ENCODE measurements around the gene MYT1. TPM values are rescaled to one million over a fixed set of nuclear protein-coding genes. Genes with fewer than 3 reads are reported as not detected.
A peak's percentile ranks its signal among the peaks of the same experiment; 100 is the strongest.

The MYT1 gene
- total and polyA plus RNA-seq, 2 of the 13 experiments (the other 11 are each of a cell fraction or from before 2014, with no cell fraction given) = 0.58 to 2.5 TPM

DNA sequence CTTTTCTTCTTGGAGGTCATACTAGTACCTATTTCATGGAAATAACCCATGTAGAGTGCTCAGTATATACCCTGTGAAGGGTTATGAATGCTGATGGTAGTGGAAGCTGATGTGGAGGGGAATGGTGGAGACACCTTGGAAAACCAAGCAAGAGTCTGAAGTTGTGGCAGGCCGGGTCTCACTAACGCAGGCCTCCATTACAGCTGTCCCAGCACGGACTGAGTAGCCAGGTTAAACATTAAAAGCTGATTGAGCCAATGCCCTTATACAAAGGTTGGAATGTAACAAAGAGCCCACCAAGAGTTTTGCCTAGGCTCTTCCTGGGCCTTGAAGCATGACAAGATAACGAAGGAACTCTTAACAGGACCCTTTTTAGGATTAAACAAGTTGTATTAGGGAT, 89.2 kb downstream of the MYT1 start (continued):
- TF ChIP-seq, protein P1, sequence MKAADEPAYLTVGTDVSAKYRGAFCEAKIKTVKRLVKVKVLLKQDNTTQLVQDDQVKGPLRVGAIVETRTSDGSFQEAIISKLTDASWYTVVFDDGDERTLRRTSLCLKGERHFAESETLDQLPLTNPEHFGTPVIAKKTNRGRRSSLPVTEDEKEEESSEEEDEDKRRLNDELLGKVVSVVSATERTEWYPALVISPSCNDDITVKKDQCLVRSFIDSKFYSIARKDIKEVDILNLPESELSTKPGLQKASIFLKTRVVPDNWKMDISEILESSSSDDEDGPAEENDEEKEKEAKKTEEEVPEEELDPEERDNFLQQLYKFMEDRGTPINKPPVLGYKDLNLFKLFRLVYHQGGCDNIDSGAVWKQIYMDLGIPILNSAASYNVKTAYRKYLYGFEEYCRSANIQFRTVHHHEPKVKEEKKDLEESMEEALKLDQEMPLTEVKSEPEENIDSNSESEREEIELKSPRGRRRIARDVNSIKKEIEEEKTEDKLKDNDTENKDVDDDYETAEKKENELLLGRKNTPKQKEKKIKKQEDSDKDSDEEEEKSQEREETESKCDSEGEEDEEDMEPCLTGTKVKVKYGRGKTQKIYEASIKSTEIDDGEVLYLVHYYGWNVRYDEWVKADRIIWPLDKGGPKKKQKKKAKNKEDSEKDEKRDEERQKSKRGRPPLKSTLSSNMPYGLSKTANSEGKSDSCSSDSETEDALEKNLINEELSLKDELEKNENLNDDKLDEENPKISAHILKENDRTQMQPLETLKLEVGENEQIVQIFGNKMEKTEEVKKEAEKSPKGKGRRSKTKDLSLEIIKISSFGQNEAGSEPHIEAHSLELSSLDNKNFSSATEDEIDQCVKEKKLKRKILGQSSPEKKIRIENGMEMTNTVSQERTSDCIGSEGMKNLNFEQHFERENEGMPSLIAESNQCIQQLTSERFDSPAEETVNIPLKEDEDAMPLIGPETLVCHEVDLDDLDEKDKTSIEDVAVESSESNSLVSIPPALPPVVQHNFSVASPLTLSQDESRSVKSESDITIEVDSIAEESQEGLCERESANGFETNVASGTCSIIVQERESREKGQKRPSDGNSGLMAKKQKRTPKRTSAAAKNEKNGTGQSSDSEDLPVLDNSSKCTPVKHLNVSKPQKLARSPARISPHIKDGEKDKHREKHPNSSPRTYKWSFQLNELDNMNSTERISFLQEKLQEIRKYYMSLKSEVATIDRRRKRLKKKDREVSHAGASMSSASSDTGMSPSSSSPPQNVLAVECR (CRISPR knock-in tag; IDR thresholded peaks at IDR 0.05; ENCODE audit: borderline replicate concordance) = no peak; the same call in 1 of the 2 replicates
- TF ChIP-seq RFXANK (CRISPR knock-in tag; IDR thresholded peaks at IDR 0.05) (no peak), ELF1 (CRISPR knock-in tag; IDR thresholded peaks at IDR 0.05) (no peak), AKAP8 (CRISPR knock-in tag; IDR thresholded peaks at IDR 0.05) (no peak), HNRNPL (IDR thresholded peaks at IDR 0.05; ENCODE audit: low read depth, low read length) (no peak), ZNF589 (CRISPR knock-in tag; conservative IDR thresholded peaks at IDR 0.05) (no peak), ZNF17 (CRISPR knock-in tag; IDR thresholded peaks at IDR 0.05) (no peak), NFIC (IDR thresholded peaks at IDR 0.05; ENCODE audit: low read length) (no peak), RNF2 (conservative IDR thresholded peaks at IDR 0.05; ENCODE audit: low read depth) (no peak), MEF2D (CRISPR knock-in tag; IDR thresholded peaks at IDR 0.05) (no peak), ZNF292 (CRISPR knock-in tag; IDR thresholded peaks at IDR 0.05; ENCODE audit: borderline replicate concordance, low read depth) (0 out of 2 replicates have a peak, but pooled peaks have one; percentile 27)
- TF ChIP-seq, protein P2, sequence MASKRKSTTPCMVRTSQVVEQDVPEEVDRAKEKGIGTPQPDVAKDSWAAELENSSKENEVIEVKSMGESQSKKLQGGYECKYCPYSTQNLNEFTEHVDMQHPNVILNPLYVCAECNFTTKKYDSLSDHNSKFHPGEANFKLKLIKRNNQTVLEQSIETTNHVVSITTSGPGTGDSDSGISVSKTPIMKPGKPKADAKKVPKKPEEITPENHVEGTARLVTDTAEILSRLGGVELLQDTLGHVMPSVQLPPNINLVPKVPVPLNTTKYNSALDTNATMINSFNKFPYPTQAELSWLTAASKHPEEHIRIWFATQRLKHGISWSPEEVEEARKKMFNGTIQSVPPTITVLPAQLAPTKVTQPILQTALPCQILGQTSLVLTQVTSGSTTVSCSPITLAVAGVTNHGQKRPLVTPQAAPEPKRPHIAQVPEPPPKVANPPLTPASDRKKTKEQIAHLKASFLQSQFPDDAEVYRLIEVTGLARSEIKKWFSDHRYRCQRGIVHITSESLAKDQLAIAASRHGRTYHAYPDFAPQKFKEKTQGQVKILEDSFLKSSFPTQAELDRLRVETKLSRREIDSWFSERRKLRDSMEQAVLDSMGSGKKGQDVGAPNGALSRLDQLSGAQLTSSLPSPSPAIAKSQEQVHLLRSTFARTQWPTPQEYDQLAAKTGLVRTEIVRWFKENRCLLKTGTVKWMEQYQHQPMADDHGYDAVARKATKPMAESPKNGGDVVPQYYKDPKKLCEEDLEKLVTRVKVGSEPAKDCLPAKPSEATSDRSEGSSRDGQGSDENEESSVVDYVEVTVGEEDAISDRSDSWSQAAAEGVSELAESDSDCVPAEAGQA (IDR thresholded peaks at IDR 0.05; ENCODE audit: low read depth) = no peak
- TF ChIP-seq, protein P2 (CRISPR knock-in tag; IDR thresholded peaks at IDR 0.05; ENCODE audit: borderline replicate concordance) = no peak
- TF ChIP-seq, protein P3, sequence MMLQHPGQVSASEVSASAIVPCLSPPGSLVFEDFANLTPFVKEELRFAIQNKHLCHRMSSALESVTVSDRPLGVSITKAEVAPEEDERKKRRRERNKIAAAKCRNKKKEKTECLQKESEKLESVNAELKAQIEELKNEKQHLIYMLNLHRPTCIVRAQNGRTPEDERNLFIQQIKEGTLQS (CRISPR knock-in tag; IDR thresholded peaks at IDR 0.05) = no peak
- TF ChIP-seq, protein P4, sequence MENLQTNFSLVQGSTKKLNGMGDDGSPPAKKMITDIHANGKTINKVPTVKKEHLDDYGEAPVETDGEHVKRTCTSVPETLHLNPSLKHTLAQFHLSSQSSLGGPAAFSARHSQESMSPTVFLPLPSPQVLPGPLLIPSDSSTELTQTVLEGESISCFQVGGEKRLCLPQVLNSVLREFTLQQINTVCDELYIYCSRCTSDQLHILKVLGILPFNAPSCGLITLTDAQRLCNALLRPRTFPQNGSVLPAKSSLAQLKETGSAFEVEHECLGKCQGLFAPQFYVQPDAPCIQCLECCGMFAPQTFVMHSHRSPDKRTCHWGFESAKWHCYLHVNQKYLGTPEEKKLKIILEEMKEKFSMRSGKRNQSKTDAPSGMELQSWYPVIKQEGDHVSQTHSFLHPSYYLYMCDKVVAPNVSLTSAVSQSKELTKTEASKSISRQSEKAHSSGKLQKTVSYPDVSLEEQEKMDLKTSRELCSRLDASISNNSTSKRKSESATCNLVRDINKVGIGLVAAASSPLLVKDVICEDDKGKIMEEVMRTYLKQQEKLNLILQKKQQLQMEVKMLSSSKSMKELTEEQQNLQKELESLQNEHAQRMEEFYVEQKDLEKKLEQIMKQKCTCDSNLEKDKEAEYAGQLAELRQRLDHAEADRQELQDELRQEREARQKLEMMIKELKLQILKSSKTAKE (CRISPR knock-in tag; IDR thresholded peaks at IDR 0.05; ENCODE audit: borderline replicate concordance) = no peak
- TF ChIP-seq, protein P5, sequence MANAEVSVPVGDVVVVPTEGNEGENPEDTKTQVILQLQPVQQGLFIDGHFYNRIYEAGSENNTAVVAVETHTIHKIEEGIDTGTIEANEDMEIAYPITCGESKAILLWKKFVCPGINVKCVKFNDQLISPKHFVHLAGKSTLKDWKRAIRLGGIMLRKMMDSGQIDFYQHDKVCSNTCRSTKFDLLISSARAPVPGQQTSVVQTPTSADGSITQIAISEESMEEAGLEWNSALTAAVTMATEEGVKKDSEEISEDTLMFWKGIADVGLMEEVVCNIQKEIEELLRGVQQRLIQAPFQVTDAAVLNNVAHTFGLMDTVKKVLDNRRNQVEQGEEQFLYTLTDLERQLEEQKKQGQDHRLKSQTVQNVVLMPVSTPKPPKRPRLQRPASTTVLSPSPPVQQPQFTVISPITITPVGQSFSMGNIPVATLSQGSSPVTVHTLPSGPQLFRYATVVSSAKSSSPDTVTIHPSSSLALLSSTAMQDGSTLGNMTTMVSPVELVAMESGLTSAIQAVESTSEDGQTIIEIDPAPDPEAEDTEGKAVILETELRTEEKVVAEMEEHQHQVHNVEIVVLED (CRISPR knock-in tag; IDR thresholded peaks at IDR 0.05; ENCODE audit: borderline replicate concordance) = no peak

Measured in HepG2 (cell line).